Right lobe of liver (tissue), 6 donors: ENCODE measurements around the gene TAMALIN. TPM values are rescaled to one million over a fixed set of nuclear protein-coding genes. Genes with fewer than 3 reads are reported as not detected.

ENCODE experiments used
- ATAC-seq, 4 donors: fragments of 200-7000 bp; cut with Tn5 transposase; one replicate each; pipeline ENCODE4 v1.9.1; 2020; ENCODE audit warnings: mild to moderate bottlenecking in 4 of 4, moderate library complexity in 4 of 4
- DNase-seq, 3 donors: peaks; one replicate each; pipeline ENCODE4 v3.0.0-alpha.2; 2020
- H3K27ac ChIP-seq, 3 donors: fragments of 200-600 bp; one replicate each; pipeline ENCODE4 v1.8.0; 2022
- H3K27me3 ChIP-seq, 2 donors: fragments of 200-600 bp; one replicate each; pipeline ENCODE4 v1.8.0; 2022
- H3K36me3 ChIP-seq, 4 donors: fragments of 200-600 bp; sonication (generic) in 1 of 4; one replicate each; pipeline versions ENCODE4 v1.5.1 to v1.8.0; 2017 to 2022; ENCODE audit warnings: control low read depth in 1 of 4
- H3K4me1 ChIP-seq, 4 donors: fragments of 200-600 bp; sonication (generic) in 1 of 4; one replicate each; pipeline versions ENCODE4 v1.5.1 to v1.8.0; 2017 to 2022; ENCODE audit warnings: control low read depth in 1 of 4
- H3K4me3 ChIP-seq, 3 donors: fragments of 200-600 bp; one replicate each; pipeline ENCODE4 v1.8.0; 2022
- H3K9me3 ChIP-seq, 4 donors: fragments of 200-600 bp; sonication (generic) in 1 of 4; one replicate each; pipeline versions ENCODE4 v1.5.1 to v1.8.0; 2017 to 2022; ENCODE audit warnings: control low read depth in 1 of 4
- CTCF ChIP-seq, 4 donors: fragments of 200-600 bp in 3 of 4; fragments of 450-650 bp in 1 of 4; IDR thresholded peaks; one replicate each; pipeline versions ENCODE4 v1.5.1 to v1.8.0; 2016 to 2022; ENCODE audit warnings: antibody characterized with exemption in 4 of 4, mild to moderate bottlenecking in 2 of 4
- POLR2A ChIP-seq: fragments of 450-650 bp; IDR thresholded peaks from one replicate; pipeline ENCODE4 v1.6.1; 2017; ENCODE audit warnings: antibody characterized with exemption, mild to moderate bottlenecking
- WGBS: methylation state at CpG from one replicate; pipeline ENCODE4 v1.1.6; 2018; ENCODE audit warnings: low coverage, low lambda C conversion rate; ENCODE audit not compliant: insufficient coverage; ENCODE audit errors: missing lambda C conversion rate; 5-methylcytosine and 5-hydroxymethylcytosine counted together
- intact Hi-C, 2 donors: fragments of 100-400 bp; cut with DNase I; formaldehyde crosslinking; loops; one replicate each; pipeline versions ENCODE4 v1.11.2 to v1.14.1; 2022
- total RNA-seq, 6 experiments: library from RNA; depleted of rRNA in 2 of 6; stranded (reverse); fragments of >200 nt in 2 of 6; fragmentation: NEBNext Ultra II Directional in 3 of 6; extraction: Animal tissue kit (Norgen Biotek cat#: 25700) in 3 of 6; gene quantifications; one replicate each; pipeline versions ENCODE4 v1.1.0 to v1.2.4, GENCODE V29; 2016 to 2023
- donor health status: DM: no; HTN: yes; CAD: no.
- donor health status: DM: no; HTN: no; CAD: no.
- donor health status: DM: no; HTN: no; CAD: no.
- donor health status: DM: no; HTN: yes; CAD: no.
- donor health status: DM: no; HTN: yes; CAD: no.

TAMALIN gene
- total RNA-seq, 6 experiments from 2014 or later = 2.9 to 6.5 (median 3.9) TPM

- Histone ChIP-seq H3K4me1 (peaks cover 0 to 58% (median 20%) of the 10 kb centered on the region in 4 donors), H3K9me3 (no peaks in the 10 kb centered on the region), H3K27me3 (no peaks in the 10 kb centered on the region), H3K4me3 (peak overlapping the region in 1 of 3 donors; percentile 48), H3K27ac (peak overlapping the region in 1 of 3 donors; percentile 57), H3K36me3 (no peaks in the 10 kb centered on the region)
- ATAC-seq (peak in 1 of 4 donors; percentile 3), DNase-seq (no peak)
- 40% methylated on average over 1 of the region's 1 CpG for WGBS
- TF ChIP-seq POLR2A (no peak), CTCF (IDR thresholded peaks at IDR 0.05) (no peak)
- intact Hi-C loops = no loop called here
These were observed 46.3 kb upstream of the TAMALIN start for GRCh38 chr12:51960488-51960887.

GRCh38 chr12:51960890-51961289 is 45.9 kb upstream of the TAMALIN start:
- H3K36me3 ChIP-seq = no peaks in the 10 kb centered on the region
- H3K4me3 ChIP-seq = peak overlapping the region in 1 of 3 donors; percentile 3
- H3K9me3 ChIP-seq = no peaks in the 10 kb centered on the region
- no peak for TF ChIP-seq CTCF (IDR thresholded peaks at IDR 0.05)
- TF ChIP-seq POLR2A = no peak
- intact Hi-C loops = no loop called here
- peaks cover 0 to 54% (median 20%) of the 10 kb centered on the region in 4 donors for H3K4me1 ChIP-seq
- 43% methylated on average over 6 of the region's 6 CpGs for WGBS
- H3K27ac ChIP-seq = peak overlapping the region in 1 of 3 donors; percentile 57
- ATAC-seq = peak; percentile 29 to 58 (median 40)
- DNase-seq = peak in 1 of 3 donors; percentile 53
- no peaks in the 10 kb centered on the region for H3K27me3 ChIP-seq

GRCh38 chr12:51961834-51962233 is 44.9 kb upstream of the TAMALIN start:
- Histone ChIP-seq H3K4me1 (peaks cover 0 to 51% (median 20%) of the 10 kb centered on the region in 4 donors), H3K27me3 (no peaks in the 10 kb centered on the region), H3K4me3 (no peak overlapping the region), H3K9me3 (no peaks in the 10 kb centered on the region), H3K36me3 (no peaks in the 10 kb centered on the region), H3K27ac (no peak overlapping the region)
- WGBS = 20% methylated on average over 1 of the region's 1 CpG
- intact Hi-C loops = no loop called here
- DNase-seq (peak in 1 of 3 donors; percentile 7), ATAC-seq (no peak)
- no peak for TF ChIP-seq POLR2A
- TF ChIP-seq CTCF (IDR thresholded peaks at IDR 0.05) = no peak

- Histone ChIP-seq H3K4me3 (no peak overlapping the region), H3K4me1 (peaks cover 0 to 52% (median 21%) of the 10 kb centered on the region in 4 donors), H3K36me3 (no peaks in the 10 kb centered on the region), H3K27me3 (no peaks in the 10 kb centered on the region), H3K27ac (no peak overlapping the region), H3K9me3 (no peaks in the 10 kb centered on the region)
- 60% methylated on average over 3 of the region's 3 CpGs for WGBS
- DNase-seq = peak in 1 of 3 donors; percentile 2
- no peak for TF ChIP-seq CTCF (IDR thresholded peaks at IDR 0.05)
- TF ChIP-seq POLR2A = no peak
- intact Hi-C loops = no loop called here
- ATAC-seq = no peak
These were observed 44.0 kb upstream of the TAMALIN start for GRCh38 chr12:51962737-51963136.

- 85% methylated on average over 4 of the region's 4 CpGs for WGBS
- H3K9me3 ChIP-seq = no peaks in the 10 kb centered on the region
- no peak overlapping the region for H3K27ac ChIP-seq
- intact Hi-C loops = no loop called here
- no peaks in the 10 kb centered on the region for H3K36me3 ChIP-seq
- ATAC-seq (no peak), DNase-seq (no peak)
- H3K4me3 ChIP-seq = no peak overlapping the region
- TF ChIP-seq POLR2A (no peak), CTCF (IDR thresholded peaks at IDR 0.05) (no peak)
- H3K4me1 ChIP-seq = peaks cover 0 to 56% (median 24%) of the 10 kb centered on the region in 4 donors
- H3K27me3 ChIP-seq = no peaks in the 10 kb centered on the region
These were observed 43.3 kb upstream of the TAMALIN start for GRCh38 chr12:51963477-51963876.
